SK-N-SH (cell line): ENCODE data around the gene IGF2BP2. TPM values are rescaled to one million over a fixed set of nuclear protein-coding genes. Genes with fewer than 3 reads are reported as not detected.

Experiments
- CTCF ChIA-PET: fragments of 300-600, 350-600 bp; formaldehyde crosslinking; extraction: SDS; loops from one replicate; lab custom pipeline; 2021; lab: Yijun Ruan, JAX
- POLR2A ChIA-PET: fragments of 350-600 bp; sonication (Branson Sonifier 250); formaldehyde crosslinking; extraction: SDS; loops from one replicate; lab custom pipeline; 2020; ENCODE audit warnings: antibody characterized with exemption, inconsistent platforms; lab: Yijun Ruan, JAX
- DNase-seq: peaks from one replicate; pipeline ENCODE4 v3.0.0; 2012
- H2AFZ ChIP-seq: fragments of 200-600 bp; sonication (generic); 2 replicates; pipeline ENCODE4 v1.8.1; 2016; ENCODE audit warnings: antibody characterized with exemption, mild to moderate bottlenecking, low read depth
- H3F3A ChIP-seq: fragments of 200-600 bp; sonication (generic); replicated peaks from 2 replicates; pipeline ENCODE3; 2016; ENCODE audit warnings: antibody characterized with exemption, mild to moderate bottlenecking; ENCODE audit not compliant: insufficient read depth
- H3K27ac ChIP-seq, 2 experiments: fragments of 200-500 bp in 1 of 2; fragments of 200-600 bp in 1 of 2; sonication (Bioruptor generic) in 1 of 2; sonication (generic), shearing (Covaris generic) in 1 of 2; 2 replicates each; pipeline versions ENCODE4 v1.5.1 to v1.6.1; 2014 to 2016; ENCODE audit warnings: low read depth in 2 of 2, inconsistent platforms in 1 of 2, low read length in 1 of 2, mild to moderate bottlenecking in 1 of 2, mixed read lengths in 1 of 2
- H3K27me3 ChIP-seq: fragments of 200-600 bp; sonication (generic), shearing (Covaris generic); 2 replicates; pipeline ENCODE4 v1.6.1; 2016; ENCODE audit warnings: mixed run types; ENCODE audit not compliant: insufficient read depth
- H3K36me3 ChIP-seq, 2 experiments: fragments of 200-500 bp in 1 of 2; fragments of 200-600 bp in 1 of 2; sonication (Bioruptor generic) in 1 of 2; sonication (generic) in 1 of 2; replicated peaks in 1 of 2; 2 replicates each; pipeline versions ENCODE3 to v1.5.1; 2014 to 2016; ENCODE audit warnings: low read length in 1 of 2, mild to moderate bottlenecking in 1 of 2; ENCODE audit not compliant: insufficient read depth in 2 of 2, control insufficient read depth in 1 of 2
- H3K4me1 ChIP-seq, 2 experiments: fragments of 200-500 bp in 1 of 2; fragments of 200-600 bp in 1 of 2; sonication (Bioruptor generic) in 1 of 2; sonication (generic), shearing (Covaris generic) in 1 of 2; 2 replicates each; pipeline versions ENCODE4 v1.5.1 to v1.6.1; 2014 to 2016; ENCODE audit warnings: low read depth in 1 of 2, low read length in 1 of 2, mixed run types in 1 of 2; ENCODE audit not compliant: insufficient read depth in 2 of 2, control insufficient read depth in 1 of 2
- H3K4me2 ChIP-seq: fragments of 200-600 bp; sonication (generic), shearing (Covaris generic); 2 replicates; pipeline ENCODE4 v1.6.1; 2017; ENCODE audit warnings: mixed run types
- H3K4me3 ChIP-seq, 2 experiments: fragments of 200-500 bp in 1 of 2; fragments of 200-600 bp in 1 of 2; sonication (Bioruptor generic) in 1 of 2; sonication (generic), shearing (Covaris generic) in 1 of 2; 2 replicates each; pipeline versions ENCODE4 v1.5.1 to v1.8.1; 2014 to 2016; ENCODE audit warnings: low read depth in 2 of 2, inconsistent platforms in 1 of 2, low read length in 1 of 2, mild to moderate bottlenecking in 1 of 2, mixed read lengths in 1 of 2, moderate library complexity in 1 of 2
- H3K79me2 ChIP-seq: fragments of 200-600 bp; sonication (generic); 2 replicates; pipeline ENCODE4 v1.8.1; 2017; ENCODE audit warnings: mild to moderate bottlenecking; ENCODE audit not compliant: insufficient read depth
- H3K9ac ChIP-seq: fragments of 200-600 bp; sonication (generic); 2 replicates; pipeline ENCODE4 v1.6.1; 2017; ENCODE audit warnings: mixed run types
- H3K9me2 ChIP-seq: fragments of 200-600 bp; sonication (generic); 2 replicates; pipeline ENCODE4 v1.6.1; 2017; ENCODE audit warnings: mixed run types
- H3K9me3 ChIP-seq: fragments of 200-600 bp; sonication (generic); 2 replicates; pipeline ENCODE4 v1.6.1; 2017; ENCODE audit warnings: mixed run types, mild to moderate bottlenecking, moderate library complexity
- H4K20me1 ChIP-seq: fragments of 200-600 bp; sonication (generic); 2 replicates; pipeline ENCODE4 v1.6.1; 2017; ENCODE audit warnings: mild to moderate bottlenecking, mixed run types; ENCODE audit not compliant: insufficient read depth
- EP300 ChIP-seq, 2 experiments: IDR thresholded peaks; 2 replicates each; pipeline versions ENCODE4 v1.4.0 to v1.6.1; 2012; ENCODE audit warnings: borderline replicate concordance in 1 of 2, low read depth in 1 of 2, low read length in 1 of 2
- MXI1 ChIP-seq: IDR thresholded peaks from 2 replicates; pipeline ENCODE4 v1.6.1; 2012; ENCODE audit warnings: mild to moderate bottlenecking, low read depth, low read length, improper control_type of control experiment
- NRF1 ChIP-seq: IDR thresholded peaks from 2 replicates; pipeline ENCODE4 v1.6.1; 2012; ENCODE audit warnings: low read depth, mild to moderate bottlenecking, low read length
- POLR2AphosphoS5 ChIP-seq: IDR thresholded peaks from 2 replicates; pipeline ENCODE4 v1.6.1; 2012; ENCODE audit warnings: low read depth, low read length
- RAD21 ChIP-seq: IDR thresholded peaks from 2 replicates; pipeline ENCODE4 v1.6.1; 2012; ENCODE audit warnings: mild to moderate bottlenecking, low read length
- REST ChIP-seq: IDR thresholded peaks from 2 replicates; pipeline ENCODE4 v1.6.1; 2012; ENCODE audit warnings: mild to moderate bottlenecking, low read depth, low read length, moderate library complexity
- RXRA ChIP-seq: IDR thresholded peaks from 2 replicates; pipeline ENCODE4 v1.4.0; 2012; ENCODE audit warnings: low read depth, mild to moderate bottlenecking, borderline replicate concordance
- SIN3A ChIP-seq: IDR thresholded peaks from 2 replicates; pipeline ENCODE4 v1.6.1; 2012; ENCODE audit warnings: low read depth, mild to moderate bottlenecking, low read length, moderate library complexity, borderline replicate concordance
- TAF1 ChIP-seq: IDR thresholded peaks from 2 replicates; pipeline ENCODE4 v1.6.1; 2012; ENCODE audit warnings: low read depth, mild to moderate bottlenecking, low read length, moderate library complexity, borderline replicate concordance
- ZBTB33 ChIP-seq: IDR thresholded peaks from 2 replicates; pipeline ENCODE4 v1.4.0; 2012; ENCODE audit warnings: low read depth, borderline replicate concordance
- WGBS: methylation state at CpG from one replicate; pipeline ENCODE4 v1.1.6; 2017; ENCODE audit warnings: low lambda C conversion rate; 5-methylcytosine and 5-hydroxymethylcytosine counted together
- polyA plus RNA-seq, 3 experiments: library from polyadenylated mRNA; depleted of rRNA; stranded (reverse); fragments of >200 nt; gene quantifications; 2 replicates each; pipeline ENCODE4 v1.2.3, GENCODE V29; 2012
- TF ChIP-seq, protein P1 (sequence below): IDR thresholded peaks from 2 replicates; pipeline ENCODE4; 2012
- TF ChIP-seq, protein P2 (sequence below): fragments of 150-350 bp; IDR thresholded peaks from 2 replicates; pipeline ENCODE4 v1.6.1; 2016; ENCODE audit warnings: mild to moderate bottlenecking, low read depth, low read length
- TF ChIP-seq, protein P3 (sequence below): fragments of 200-600 bp; sonication (generic); IDR thresholded peaks from 2 replicates; pipeline ENCODE4 v1.6.1; 2017; ENCODE audit warnings: antibody characterized with exemption, mild to moderate bottlenecking, moderate library complexity

Gene IGF2BP2
- polyA plus RNA-seq, 1 of the 3 experiments (the other 2 are of a cell fraction): 5.4 TPM

- TF ChIP-seq, protein P1, sequence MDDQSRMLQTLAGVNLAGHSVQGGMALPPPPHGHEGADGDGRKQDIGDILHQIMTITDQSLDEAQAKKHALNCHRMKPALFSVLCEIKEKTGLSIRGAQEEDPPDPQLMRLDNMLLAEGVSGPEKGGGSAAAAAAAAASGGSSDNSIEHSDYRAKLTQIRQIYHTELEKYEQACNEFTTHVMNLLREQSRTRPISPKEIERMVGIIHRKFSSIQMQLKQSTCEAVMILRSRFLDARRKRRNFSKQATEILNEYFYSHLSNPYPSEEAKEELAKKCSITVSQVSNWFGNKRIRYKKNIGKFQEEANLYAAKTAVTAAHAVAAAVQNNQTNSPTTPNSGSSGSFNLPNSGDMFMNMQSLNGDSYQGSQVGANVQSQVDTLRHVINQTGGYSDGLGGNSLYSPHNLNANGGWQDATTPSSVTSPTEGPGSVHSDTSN: no peak
- TF ChIP-seq POLR2AphosphoS5 (no peak), TAF1 (no peak), SIN3A (no peak), MXI1 (no peak), REST (no peak), ZBTB33 (no peak), NRF1 (no peak)
Observed at GRCh38 chr3:185778821-185779220, 46.0 kb downstream of the IGF2BP2 start (continued).

- peaks cover 0 to 22% of the 10 kb centered on the region in 2 experiments; a peak in 1 of 4 replicates for H3K4me1 ChIP-seq
- peaks cover 93% of the 10 kb centered on the region for H3K79me2 ChIP-seq
- TF ChIP-seq RXRA (no peak), SIN3A (no peak), EP300 (IDR thresholded peaks at IDR 0.05; ENCODE audit: borderline replicate concordance in 1 of 2, low read depth in 1 of 2, low read length in 1 of 2) (no peak), REST (no peak), RAD21 (no peak), ZBTB33 (no peak)
- TF ChIP-seq, protein P2, sequence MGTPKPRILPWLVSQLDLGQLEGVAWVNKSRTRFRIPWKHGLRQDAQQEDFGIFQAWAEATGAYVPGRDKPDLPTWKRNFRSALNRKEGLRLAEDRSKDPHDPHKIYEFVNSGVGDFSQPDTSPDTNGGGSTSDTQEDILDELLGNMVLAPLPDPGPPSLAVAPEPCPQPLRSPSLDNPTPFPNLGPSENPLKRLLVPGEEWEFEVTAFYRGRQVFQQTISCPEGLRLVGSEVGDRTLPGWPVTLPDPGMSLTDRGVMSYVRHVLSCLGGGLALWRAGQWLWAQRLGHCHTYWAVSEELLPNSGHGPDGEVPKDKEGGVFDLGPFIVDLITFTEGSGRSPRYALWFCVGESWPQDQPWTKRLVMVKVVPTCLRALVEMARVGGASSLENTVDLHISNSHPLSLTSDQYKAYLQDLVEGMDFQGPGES: no peak
- TF ChIP-seq, protein P3, sequence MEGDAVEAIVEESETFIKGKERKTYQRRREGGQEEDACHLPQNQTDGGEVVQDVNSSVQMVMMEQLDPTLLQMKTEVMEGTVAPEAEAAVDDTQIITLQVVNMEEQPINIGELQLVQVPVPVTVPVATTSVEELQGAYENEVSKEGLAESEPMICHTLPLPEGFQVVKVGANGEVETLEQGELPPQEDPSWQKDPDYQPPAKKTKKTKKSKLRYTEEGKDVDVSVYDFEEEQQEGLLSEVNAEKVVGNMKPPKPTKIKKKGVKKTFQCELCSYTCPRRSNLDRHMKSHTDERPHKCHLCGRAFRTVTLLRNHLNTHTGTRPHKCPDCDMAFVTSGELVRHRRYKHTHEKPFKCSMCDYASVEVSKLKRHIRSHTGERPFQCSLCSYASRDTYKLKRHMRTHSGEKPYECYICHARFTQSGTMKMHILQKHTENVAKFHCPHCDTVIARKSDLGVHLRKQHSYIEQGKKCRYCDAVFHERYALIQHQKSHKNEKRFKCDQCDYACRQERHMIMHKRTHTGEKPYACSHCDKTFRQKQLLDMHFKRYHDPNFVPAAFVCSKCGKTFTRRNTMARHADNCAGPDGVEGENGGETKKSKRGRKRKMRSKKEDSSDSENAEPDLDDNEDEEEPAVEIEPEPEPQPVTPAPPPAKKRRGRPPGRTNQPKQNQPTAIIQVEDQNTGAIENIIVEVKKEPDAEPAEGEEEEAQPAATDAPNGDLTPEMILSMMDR: no peak
Observed at GRCh38 chr3:185778094-185778493, 46.7 kb downstream of the IGF2BP2 start.

More at GRCh38 chr3:185778094-185778493, 46.7 kb downstream of the IGF2BP2 start:
- no peak overlapping the region for H3K4me2 ChIP-seq
- no peak for DNase-seq
- H4K20me1 ChIP-seq: peaks cover 100% of the 10 kb centered on the region
- H3K4me3 ChIP-seq: no peak overlapping the region
- H3F3A ChIP-seq: peaks cover 23% of the 10 kb centered on the region
- H3K9me3 ChIP-seq: no peaks in the 10 kb centered on the region
- H3K27me3 ChIP-seq: no peaks in the 10 kb centered on the region
- no peak overlapping the region for H3K9ac ChIP-seq
- no peak overlapping the region for H3K27ac ChIP-seq
- ChIA-PET CTCF (interaction anchor here (1.2 to 5.8 kb wide), 2 partner anchors 9 to 118 kb away, joined by 5 to 70 read pairs; no protein-coding TSS in a partner anchor), POLR2A (no interaction called here)
- H3K9me2 ChIP-seq: no peaks in the 10 kb centered on the region
- H2AFZ ChIP-seq: no peak overlapping the region
- WGBS: 75% methylated on average over 4 of the region's 4 CpGs
- H3K36me3 ChIP-seq: peaks cover 0 to 10% of the 10 kb centered on the region in 2 experiments
